HG03575 (cell line): ENCODE data around the gene LPP.

Source experiments
- ATAC-seq: cut with Tn5 transposase; IDR thresholded peaks from one replicate; pipeline ENCODE4 v1.9.1; 2021; ENCODE audit not compliant: unreplicated experiment, insufficient number of reproducible peaks, low FRiP score; ENCODE audit errors: extremely low read depth

Gene LPP

GRCh38 chr3:188571531-188572095 is 417.7 kb downstream of the LPP start:
- no peak for ATAC-seq

GRCh38 chr3:188573291-188573940 is 419.5 kb downstream of the LPP start:
- no peak for ATAC-seq

DNA sequence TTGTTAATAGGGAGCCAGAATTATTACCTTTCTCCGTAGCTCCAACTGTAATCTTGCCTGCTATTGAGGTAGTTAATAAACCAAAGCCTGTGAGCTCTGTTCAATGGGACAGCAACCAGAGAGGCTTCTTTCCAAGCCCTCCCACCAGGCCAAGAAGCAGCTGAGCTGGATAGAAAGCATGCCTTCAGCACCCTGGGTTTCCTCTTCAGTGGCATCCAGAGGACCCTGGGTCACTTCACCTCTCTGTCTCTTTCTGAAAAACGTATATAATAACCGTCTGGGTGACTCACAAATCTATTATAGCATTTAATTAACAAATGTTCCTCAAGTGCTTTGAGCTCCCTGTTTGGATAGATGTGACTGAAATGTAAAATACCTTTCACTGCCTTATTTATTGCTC is 420.0 kb downstream of the LPP start:
- ATAC-seq, result no peak

DNA sequence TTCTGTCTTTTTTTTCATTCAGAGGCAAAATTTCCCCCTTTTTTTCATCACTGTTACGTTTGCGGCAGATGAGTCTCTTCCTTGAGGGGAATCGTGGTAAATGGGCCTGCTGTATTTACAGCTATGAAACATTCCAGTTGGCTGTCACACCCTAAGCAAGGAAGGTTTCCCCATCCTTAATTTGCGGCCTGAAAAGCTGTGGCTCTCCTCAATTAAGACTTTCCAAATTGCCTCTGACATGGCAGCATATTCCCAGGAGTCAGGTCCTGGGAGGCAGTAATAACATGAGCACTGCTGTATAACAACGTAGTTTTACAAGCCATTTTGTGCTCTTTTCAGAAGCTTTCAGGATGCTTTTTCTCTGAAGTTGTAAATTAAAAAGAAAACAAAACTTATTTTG is 420.9 kb downstream of the LPP start:
- no peak for ATAC-seq

DNA sequence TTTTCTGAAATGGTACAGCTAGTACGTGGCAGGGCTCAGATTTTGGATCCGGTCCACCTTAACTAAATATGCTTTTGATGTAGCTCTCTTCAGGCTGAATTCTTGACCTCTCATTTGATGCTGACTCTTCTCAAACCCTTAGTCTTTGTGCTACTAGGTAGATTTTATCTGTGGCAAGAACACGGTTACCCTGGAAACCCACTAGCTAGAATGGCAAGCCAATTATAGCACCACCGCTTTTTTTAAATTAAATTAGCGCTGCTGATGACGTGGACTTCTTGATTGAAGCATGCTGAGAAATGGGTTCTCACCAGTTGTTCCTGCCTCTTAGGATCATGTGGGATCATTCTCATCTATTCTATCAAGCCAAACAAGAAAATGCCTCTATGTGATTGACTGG is 421.5 kb downstream of the LPP start:
- no peak for ATAC-seq

DNA sequence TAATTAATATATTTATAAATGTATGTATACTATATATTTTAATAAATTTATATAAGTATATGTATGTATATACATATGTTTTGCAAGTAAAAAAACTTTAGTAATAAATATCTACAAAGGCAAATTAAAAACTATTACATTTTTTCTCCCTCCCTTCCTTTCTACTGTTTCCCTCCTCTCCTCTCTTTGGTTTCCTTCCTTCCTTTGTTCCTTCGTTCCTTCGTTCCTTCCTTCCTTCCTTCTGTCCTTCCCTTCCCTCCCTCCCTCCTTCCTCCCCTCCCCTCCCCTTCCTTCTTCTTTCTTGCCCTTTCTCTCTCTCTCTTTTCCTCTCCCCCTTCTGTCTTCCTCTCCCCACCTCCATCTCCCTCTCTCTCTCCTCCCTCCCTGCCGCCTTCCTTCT is 423.6 kb downstream of the LPP start:
- no peak for ATAC-seq

DNA sequence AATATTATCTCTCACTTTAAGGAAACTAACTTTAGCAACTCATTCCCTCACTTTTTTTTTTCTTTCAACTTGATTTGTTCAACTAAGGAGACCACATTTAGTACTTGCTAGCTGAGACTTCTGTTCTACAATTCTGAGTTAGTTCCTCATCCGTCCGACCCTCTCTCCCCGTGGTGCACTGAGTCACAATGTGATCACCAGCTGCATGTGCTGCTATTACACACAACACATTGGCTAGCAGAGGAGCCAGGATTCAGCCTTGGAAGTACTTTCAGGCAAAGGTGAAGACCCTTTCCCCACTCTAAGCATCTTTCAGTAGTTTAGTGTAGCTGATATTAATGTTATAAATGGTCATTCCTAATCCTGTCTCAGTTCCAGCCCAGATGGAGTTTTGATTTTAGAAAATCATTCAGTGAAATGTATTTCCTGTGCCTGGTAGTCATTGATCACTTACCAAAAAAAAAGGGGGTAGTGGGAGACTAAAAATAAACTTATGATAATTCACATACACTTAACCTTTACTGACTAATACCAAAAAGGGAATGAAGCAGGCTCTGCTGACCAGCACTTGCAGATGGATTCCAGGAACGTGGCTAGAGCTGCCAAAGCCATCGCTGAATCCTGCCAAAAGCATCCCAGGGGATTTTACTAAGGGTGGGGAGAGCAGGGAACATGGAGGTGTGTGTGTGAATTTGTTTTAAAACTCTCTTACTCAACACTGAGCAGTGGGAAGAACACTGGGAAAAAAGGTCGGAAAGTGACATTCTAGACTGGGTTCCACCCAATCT is 424.8 kb downstream of the LPP start:
- ATAC-seq, result no peak

DNA sequence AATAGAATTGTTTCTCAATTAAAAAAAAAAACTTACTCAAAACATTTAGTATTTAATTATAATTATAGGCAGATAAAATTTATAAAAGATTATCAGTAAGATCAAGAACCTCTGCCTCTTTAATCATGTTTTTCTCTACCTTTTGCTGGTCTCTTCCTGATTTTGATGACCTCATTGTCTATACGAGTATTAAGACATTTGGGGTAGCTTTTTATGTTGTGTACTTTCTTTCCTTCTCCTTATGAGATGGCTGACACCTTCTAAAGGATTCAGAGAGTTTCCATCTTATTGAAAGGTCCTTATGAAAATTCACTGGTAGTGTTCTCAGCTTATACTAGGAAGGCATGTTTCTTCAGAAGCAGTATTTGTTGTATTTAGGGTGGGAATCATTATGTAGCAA is 426.3 kb downstream of the LPP start:
- ATAC-seq, result no peak

DNA sequence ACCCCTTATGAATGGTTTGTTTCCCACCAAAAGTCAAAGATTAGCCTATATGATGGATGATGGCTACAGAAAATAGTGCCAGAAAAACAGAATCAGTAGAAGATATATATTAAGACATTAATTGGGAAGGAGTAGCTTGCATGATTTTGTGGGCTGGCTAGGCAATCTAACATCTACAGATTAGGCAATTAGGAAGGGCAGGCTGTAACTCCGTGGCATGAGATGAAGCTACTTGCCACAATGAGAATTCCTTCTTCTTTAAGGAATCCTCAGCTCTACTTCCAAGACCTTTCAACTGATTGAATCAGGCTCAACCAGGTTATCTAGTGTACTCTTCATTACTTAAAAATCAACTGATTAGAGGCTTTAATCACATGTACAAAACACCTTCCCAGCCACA is 426.7 kb downstream of the LPP start:
- ATAC-seq, result no peak

- ATAC-seq, result no peak
These were observed 427.4 kb downstream of the LPP start for GRCh38 chr3:188581365-188581764.

DNA sequence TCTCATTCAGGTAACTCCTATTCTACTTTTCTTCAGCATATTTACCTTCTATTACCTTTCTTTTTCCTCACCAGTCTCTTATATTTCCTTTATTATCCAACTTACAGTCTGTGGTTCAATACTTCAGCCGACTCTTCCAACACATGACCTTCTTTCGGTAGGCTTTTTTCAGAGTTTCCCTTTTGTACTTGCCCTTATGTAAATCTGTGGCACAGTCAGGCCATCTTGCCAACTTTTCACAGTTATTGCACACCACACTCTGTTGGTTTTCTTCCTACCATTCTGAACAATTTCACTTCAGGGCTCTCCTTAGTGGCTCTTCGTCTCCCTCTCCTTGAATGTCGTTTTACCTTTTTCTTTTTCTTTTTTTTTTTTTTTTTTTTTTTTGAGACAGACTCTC is 427.8 kb downstream of the LPP start:
- no peak for ATAC-seq

DNA sequence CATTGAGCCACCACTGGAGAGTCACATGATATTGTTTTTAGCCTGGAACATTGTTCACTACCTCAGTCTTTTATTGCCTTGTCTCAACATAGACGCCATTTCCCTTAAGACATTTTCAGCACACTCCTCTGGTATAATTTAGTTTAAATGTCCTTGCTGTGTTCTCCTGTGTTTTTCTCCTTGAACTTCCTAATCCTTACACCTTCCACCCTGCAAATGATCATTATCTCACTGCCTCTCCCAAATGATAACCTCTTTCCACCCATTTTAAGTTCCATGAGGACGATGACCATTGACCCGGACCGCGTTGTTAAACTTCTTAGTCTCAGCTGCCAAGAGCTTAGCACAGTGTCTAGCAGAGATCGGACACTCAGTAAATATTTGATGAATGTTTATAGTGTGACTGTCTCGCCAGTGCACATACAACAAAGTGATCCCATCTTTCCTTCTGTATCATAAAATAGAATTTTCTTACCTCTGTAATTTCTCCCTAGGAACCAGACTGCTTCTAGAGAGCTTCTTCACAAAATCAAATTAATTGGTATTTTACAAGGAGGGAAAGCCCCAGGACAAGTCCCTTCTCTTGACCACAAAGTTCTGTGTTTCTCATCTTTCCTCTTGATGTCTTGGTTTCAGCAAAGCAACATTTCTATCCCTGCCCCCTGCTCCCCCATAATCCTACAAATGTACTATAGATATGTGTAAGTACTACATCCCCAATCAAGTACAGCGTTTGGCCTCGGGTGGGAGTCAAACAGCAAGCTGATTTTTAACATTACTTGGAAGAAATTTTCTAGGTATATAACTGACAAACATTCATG is 429.6 kb downstream of the LPP start:
- no peak for ATAC-seq

DNA sequence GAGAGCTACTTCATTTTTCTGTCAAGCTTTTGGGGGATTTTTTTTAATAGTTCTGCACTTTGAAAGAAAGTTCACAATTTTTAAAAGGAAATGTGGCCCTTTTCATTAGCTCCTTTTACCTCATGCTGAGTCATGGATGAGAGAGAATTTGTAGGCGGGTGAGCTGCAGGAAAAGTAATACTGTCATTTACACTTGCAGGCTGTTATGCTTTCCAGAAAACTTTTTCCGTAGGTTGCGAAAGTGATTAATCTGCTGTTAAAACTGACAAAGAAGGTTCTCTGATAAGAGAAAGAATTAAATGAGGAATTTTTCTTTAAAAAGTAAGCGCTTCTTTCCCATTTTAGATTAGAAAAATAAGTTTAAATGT is 430.2 kb downstream of the LPP start:
- ATAC-seq, result no peak

GRCh38 chr3:188584958-188585689 is 431.2 kb downstream of the LPP start:
- ATAC-seq, result no peak

DNA sequence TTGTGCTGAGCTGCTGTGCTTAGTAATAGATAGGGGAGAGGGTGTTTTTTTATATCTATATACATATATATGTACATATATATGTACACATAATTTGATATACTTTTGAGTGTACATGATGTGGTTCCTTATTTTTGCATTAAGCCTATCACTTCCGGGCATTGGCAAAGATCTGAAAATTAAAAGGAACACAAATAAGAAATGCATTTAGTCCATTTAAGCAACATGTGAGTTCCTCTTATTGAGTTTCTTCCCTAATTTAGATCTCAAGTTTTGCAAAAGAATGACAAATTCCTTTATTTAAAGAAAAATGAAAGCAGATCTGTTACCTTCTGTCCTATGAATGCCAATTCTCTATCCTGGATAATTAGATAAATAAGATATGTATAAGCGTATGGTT is 435.1 kb downstream of the LPP start:
- ATAC-seq, result no peak

DNA sequence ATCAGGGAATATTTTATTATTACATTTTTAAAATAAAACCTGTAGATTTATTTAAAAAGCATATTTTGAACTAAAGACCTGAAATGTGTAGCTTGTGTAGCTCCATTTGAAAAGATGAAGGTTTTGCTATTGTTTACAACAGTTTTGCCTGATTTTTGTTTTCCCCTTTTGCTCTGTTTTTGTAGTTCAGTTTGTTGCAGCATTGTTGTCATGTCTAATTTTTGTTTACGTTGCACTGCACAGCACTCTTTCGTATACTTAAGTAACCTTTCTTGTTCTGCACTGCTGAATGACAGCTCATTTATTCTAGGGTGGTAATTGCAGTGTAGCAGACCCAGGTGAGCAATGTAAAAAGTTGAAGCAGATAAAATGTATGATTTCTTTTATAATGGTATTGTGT is 435.8 kb downstream of the LPP start:
- ATAC-seq, result no peak

DNA sequence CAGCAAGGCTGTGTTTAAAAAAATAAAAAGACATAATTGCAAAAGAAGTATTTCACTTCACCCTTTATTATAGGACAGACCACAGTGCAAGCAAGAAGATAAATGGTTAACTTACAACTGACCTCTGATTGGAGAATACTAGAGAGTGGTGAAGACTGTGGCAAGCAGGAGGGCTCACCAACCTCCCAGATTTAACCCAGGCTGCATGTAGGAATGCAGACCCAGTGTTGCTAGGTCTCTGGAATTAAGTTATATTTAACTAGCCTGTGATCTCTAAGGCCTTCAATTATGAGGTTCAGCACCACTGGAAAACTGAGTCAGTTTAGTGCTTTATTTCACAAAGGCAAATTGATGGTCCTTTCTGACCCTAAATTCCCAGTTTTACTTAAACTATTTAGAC is 436.6 kb downstream of the LPP start:
- no peak for ATAC-seq

DNA sequence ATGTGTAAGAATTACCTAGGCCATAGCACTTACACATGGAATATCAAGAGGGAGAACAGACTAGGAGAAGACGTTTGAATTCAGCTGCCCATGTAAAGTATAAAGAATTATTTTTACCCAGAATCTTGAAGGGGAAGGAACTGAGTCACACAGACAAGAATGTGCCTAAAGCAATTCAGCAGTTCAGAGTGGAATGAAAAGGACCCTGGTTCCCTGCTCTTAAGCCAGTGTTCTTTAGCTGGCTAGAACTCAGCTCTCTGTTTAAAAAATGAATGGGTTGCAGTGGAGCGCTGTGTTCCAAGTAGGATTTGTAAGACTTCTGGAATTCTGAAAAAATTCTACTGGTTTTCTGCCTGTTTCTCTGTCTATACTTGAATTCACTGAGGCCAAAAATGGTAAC is 440.2 kb downstream of the LPP start:
- ATAC-seq, result no peak

DNA sequence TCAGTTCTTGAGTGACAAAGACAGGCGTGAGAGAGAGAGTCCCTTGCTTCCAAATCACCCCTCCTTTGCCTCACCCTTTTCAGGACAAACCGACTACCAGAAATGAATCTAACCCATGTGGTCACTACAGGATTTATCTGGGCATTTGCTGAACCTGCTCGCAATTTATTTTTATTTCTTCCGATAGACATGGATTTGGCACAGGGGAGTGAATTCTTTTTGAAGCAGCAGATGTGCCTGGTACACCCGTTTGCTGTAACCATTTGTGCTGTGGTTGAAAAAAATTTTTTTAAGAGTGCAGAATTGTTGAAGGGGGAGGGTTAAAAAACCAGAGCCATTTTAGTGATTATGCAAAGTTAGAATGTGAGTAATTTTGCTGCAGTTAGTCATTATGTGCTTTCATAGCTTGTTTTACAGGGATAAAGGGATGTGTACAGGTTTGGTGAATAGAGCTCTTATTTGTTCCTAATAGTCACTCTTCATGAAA is 442.0 kb downstream of the LPP start:
- no peak for ATAC-seq
